ENCODE measurements around the gene THTPA.

DNA sequence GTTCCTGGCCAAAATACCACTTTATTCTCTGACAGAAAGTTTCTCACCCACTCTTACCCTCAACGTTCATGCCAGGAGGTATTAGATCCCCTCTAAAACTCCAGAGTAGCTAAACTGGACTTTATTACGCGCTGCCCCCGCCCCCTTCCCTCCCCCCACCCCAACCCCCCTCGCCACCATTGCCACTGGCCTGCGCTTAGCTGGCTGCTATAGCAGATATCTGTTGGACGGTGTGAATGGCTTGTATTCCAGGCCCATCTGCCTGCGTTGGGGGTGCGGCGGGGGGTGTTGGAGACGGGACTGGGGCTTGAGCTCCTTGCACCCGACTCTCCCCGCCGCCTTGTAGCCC is 564 bp upstream of the THTPA start:
- TF ChIP-seq MYC (IDR thresholded peaks at IDR 0.05; ENCODE audit: low read depth, low read length) (no peak), POLR2A (IDR thresholded peaks at IDR 0.05; ENCODE audit: extremely low read depth, insufficient read length) (no peak)

All from NB4 (cell line).